ENCODE data around the gene CRYGA.

CRYGA gene

GRCh38 chr2:208163489-208163888, at the start of gene CRYGA:
TSS of gene CRYGA (minus strand) at chr2:208163589. CDS start at chr2:208163556, 33 bp downstream.
- DNase-seq, result no peak

- DNase-seq, result no peak
Observed at GRCh38 chr2:208210688-208211451, 47.5 kb upstream of the CRYGA start.

- no peak for DNase-seq
Observed at GRCh38 chr2:208208335-208209085, 45.1 kb upstream of the CRYGA start.

GRCh38 chr2:208207769-208208168, 44.4 kb upstream of the CRYGA start:
- DNase-seq, result no peak

GRCh38 chr2:208204166-208204565, 40.8 kb upstream of the CRYGA start:
- DNase-seq, result no peak

GRCh38 chr2:208195531-208195930, 32.1 kb upstream of the CRYGA start:
- DNase-seq, result no peak

- DNase-seq, result no peak
Observed at GRCh38 chr2:208192611-208193236, 29.3 kb upstream of the CRYGA start.

- DNase-seq, result no peak
Observed at GRCh38 chr2:208189810-208190503, 26.6 kb upstream of the CRYGA start, which contains the start of gene C2orf80. TSS of gene C2orf80 (minus strand) at chr2:208190030. CDS start at chr2:208186986, 3,044 bp downstream.

- no peak for DNase-seq
Observed at GRCh38 chr2:208189069-208189809, 25.9 kb upstream of the CRYGA start.

- DNase-seq, result no peak
Observed at GRCh38 chr2:208186893-208187292, 23.5 kb upstream of the CRYGA start.

GRCh38 chr2:208186465-208186864, 23.1 kb upstream of the CRYGA start:
- DNase-seq, result no peak

GRCh38 chr2:208183972-208184705, 20.8 kb upstream of the CRYGA start:
- no peak for DNase-seq

GRCh38 chr2:208183526-208183925, 20.1 kb upstream of the CRYGA start:
- DNase-seq, result no peak

GRCh38 chr2:208182835-208183234, 19.4 kb upstream of the CRYGA start:
- no peak for DNase-seq

GRCh38 chr2:208179028-208179609, 15.7 kb upstream of the CRYGA start:
- DNase-seq, result no peak

- no peak for DNase-seq
Observed at GRCh38 chr2:208175840-208176153, 12.4 kb upstream of the CRYGA start.

GRCh38 chr2:208175069-208175839, 11.9 kb upstream of the CRYGA start:
- peak; percentile 80 to 82 for DNase-seq

- DNase-seq, result no peak
Observed at GRCh38 chr2:208174144-208174543, 10.8 kb upstream of the CRYGA start.

- DNase-seq, result peak; percentile 84 to 85
Observed at GRCh38 chr2:208172125-208172524, 8.7 kb upstream of the CRYGA start.

- no peak for DNase-seq
Observed at GRCh38 chr2:208164951-208165755, 1.8 kb upstream of the CRYGA start.
